ENCODE measurements around the gene RPL27A. TPM values are rescaled to one million over a fixed set of nuclear protein-coding genes. Genes with fewer than 3 reads are reported as not detected.

The RPL27A gene
- polyA plus RNA-seq, 1 of the 3 experiments (the other 2 are of a cell fraction) = 1,162 TPM

DNA sequence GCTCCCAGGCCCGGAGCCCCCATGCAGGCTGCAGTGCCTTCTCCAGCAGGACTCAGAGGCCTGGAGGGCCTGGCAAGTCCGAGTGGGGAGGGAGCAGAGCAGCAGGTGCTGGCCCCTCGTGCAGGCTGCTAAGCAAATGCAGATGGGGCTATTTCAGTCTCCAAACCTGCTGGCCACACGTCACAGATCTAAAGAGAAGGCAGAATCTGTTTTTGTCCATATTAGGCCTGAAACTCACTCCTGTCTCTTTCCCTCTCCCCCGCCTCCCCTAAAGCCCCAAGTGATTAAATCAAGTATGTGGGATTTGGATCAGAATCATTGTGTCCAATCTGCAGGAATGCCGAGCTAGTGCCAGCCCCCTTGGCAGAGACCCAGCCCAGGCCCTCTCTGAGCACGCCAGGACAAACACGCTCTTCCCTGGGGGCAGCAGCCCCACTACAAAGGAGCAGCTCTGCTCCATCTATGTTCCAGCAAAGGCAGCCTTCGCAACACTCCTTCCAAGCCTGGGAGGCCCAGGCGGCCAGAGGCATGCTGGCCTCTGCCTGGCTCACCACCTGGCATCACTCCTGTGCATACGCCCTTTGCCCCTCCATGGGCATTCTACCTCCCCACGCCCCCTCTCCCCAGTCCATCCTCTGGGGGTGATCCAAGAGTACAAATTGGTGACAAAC, 26.5 kb downstream of the RPL27A start:
- TF ChIP-seq ELF1 (IDR thresholded peaks at IDR 0.05) (no peak), EP300 (IDR thresholded peaks at IDR 0.05; ENCODE audit: borderline replicate concordance in 1 of 2, low read depth in 1 of 2, low read length in 1 of 2) (peak; percentile 37 to 41; a peak in 3 of 4 replicates), EZH2phosphoT487 (IDR thresholded peaks at IDR 0.05; ENCODE audit: borderline replicate concordance, low read depth) (no peak), FOSL2 (IDR thresholded peaks at IDR 0.05; ENCODE audit: borderline replicate concordance, low read depth) (no peak), SMC3 (IDR thresholded peaks at IDR 0.05; ENCODE audit: low read depth, low read length) (no peak), JUND (IDR thresholded peaks at IDR 0.05) (no peak), GATA2 (CRISPR knock-in tag; IDR thresholded peaks at IDR 0.05) (peak; percentile 51; the same call in 1 of the 2 replicates), POLR2AphosphoS5 (IDR thresholded peaks at IDR 0.05; ENCODE audit: low read depth, low read length) (peak; percentile 19; the same call in 1 of the 2 replicates), MXI1 (IDR thresholded peaks at IDR 0.05; ENCODE audit: low read depth, low read length) (peak; percentile 56; the same call in 1 of the 2 replicates), RCOR1 (IDR thresholded peaks at IDR 0.05; ENCODE audit: low read length) (peak; percentile 97), SIN3A (IDR thresholded peaks at IDR 0.05; ENCODE audit: borderline replicate concordance, low read depth, low read length) (no peak), RAD21 (IDR thresholded peaks at IDR 0.05; ENCODE audit: low read length) (peak; percentile 24), GABPA (IDR thresholded peaks at IDR 0.05; ENCODE audit: low read depth) (no peak), NRF1 (IDR thresholded peaks at IDR 0.05; ENCODE audit: low read depth, low read length) (no peak), CHD2 (IDR thresholded peaks at IDR 0.05; ENCODE audit: low read length, partially characterized antibody) (peak; percentile 59), FOXJ3 (CRISPR knock-in tag; IDR thresholded peaks at IDR 0.05) (no peak), NFIC (IDR thresholded peaks at IDR 0.05; ENCODE audit: borderline replicate concordance) (peak; percentile 84), TCF12 (IDR thresholded peaks at IDR 0.05) (peak; percentile 81), TAF1 (IDR thresholded peaks at IDR 0.05; ENCODE audit: borderline replicate concordance, low read depth, low read length) (peak; percentile 12; the same call in 1 of the 2 replicates)
- TF ChIP-seq, protein P1, sequence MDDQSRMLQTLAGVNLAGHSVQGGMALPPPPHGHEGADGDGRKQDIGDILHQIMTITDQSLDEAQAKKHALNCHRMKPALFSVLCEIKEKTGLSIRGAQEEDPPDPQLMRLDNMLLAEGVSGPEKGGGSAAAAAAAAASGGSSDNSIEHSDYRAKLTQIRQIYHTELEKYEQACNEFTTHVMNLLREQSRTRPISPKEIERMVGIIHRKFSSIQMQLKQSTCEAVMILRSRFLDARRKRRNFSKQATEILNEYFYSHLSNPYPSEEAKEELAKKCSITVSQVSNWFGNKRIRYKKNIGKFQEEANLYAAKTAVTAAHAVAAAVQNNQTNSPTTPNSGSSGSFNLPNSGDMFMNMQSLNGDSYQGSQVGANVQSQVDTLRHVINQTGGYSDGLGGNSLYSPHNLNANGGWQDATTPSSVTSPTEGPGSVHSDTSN (IDR thresholded peaks at IDR 0.05) = peak; percentile 27; the same call in 1 of the 2 replicates
- TF ChIP-seq, protein P2, sequence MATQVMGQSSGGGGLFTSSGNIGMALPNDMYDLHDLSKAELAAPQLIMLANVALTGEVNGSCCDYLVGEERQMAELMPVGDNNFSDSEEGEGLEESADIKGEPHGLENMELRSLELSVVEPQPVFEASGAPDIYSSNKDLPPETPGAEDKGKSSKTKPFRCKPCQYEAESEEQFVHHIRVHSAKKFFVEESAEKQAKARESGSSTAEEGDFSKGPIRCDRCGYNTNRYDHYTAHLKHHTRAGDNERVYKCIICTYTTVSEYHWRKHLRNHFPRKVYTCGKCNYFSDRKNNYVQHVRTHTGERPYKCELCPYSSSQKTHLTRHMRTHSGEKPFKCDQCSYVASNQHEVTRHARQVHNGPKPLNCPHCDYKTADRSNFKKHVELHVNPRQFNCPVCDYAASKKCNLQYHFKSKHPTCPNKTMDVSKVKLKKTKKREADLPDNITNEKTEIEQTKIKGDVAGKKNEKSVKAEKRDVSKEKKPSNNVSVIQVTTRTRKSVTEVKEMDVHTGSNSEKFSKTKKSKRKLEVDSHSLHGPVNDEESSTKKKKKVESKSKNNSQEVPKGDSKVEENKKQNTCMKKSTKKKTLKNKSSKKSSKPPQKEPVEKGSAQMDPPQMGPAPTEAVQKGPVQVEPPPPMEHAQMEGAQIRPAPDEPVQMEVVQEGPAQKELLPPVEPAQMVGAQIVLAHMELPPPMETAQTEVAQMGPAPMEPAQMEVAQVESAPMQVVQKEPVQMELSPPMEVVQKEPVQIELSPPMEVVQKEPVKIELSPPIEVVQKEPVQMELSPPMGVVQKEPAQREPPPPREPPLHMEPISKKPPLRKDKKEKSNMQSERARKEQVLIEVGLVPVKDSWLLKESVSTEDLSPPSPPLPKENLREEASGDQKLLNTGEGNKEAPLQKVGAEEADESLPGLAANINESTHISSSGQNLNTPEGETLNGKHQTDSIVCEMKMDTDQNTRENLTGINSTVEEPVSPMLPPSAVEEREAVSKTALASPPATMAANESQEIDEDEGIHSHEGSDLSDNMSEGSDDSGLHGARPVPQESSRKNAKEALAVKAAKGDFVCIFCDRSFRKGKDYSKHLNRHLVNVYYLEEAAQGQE (IDR thresholded peaks at IDR 0.05; ENCODE audit: low read depth, low read length) = no peak; the same call in 1 of the 2 replicates
- TF ChIP-seq, protein P3, sequence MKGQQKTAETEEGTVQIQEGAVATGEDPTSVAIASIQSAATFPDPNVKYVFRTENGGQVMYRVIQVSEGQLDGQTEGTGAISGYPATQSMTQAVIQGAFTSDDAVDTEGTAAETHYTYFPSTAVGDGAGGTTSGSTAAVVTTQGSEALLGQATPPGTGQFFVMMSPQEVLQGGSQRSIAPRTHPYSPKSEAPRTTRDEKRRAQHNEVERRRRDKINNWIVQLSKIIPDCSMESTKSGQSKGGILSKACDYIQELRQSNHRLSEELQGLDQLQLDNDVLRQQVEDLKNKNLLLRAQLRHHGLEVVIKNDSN (IDR thresholded peaks at IDR 0.05; ENCODE audit: borderline replicate concordance, low read depth) = no peak
- TF ChIP-seq, protein P4, sequence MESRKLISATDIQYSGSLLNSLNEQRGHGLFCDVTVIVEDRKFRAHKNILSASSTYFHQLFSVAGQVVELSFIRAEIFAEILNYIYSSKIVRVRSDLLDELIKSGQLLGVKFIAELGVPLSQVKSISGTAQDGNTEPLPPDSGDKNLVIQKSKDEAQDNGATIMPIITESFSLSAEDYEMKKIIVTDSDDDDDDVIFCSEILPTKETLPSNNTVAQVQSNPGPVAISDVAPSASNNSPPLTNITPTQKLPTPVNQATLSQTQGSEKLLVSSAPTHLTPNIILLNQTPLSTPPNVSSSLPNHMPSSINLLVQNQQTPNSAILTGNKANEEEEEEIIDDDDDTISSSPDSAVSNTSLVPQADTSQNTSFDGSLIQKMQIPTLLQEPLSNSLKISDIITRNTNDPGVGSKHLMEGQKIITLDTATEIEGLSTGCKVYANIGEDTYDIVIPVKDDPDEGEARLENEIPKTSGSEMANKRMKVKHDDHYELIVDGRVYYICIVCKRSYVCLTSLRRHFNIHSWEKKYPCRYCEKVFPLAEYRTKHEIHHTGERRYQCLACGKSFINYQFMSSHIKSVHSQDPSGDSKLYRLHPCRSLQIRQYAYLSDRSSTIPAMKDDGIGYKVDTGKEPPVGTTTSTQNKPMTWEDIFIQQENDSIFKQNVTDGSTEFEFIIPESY (IDR thresholded peaks at IDR 0.05; ENCODE audit: borderline replicate concordance, low read depth) = no peak
- Histone ChIP-seq H3K9me2 (no peaks in the 10 kb centered on the region), H3K79me2 (ENCODE audit: insufficient read depth) (no peaks in the 10 kb centered on the region; the same call in 1 of the 2 replicates), H3K36me3 (replicated peaks in 1 of 2; ENCODE audit: control insufficient read depth in 1 of 2, insufficient read depth in 2 of 2, low read length in 1 of 2) (peaks cover 33 to 37% of the 10 kb centered on the region in 2 experiments), H3K27ac (ENCODE audit: low read depth in 2 of 2, low read length in 1 of 2) (peak overlapping the region; percentile 67 to 90; a peak in 3 of 4 replicates), H3F3A (replicated peaks; ENCODE audit: insufficient read depth) (no peaks in the 10 kb centered on the region), H3K9me3 (no peaks in the 10 kb centered on the region), H3K4me3 (ENCODE audit: low read depth in 2 of 2, low read length in 1 of 2) (no peak overlapping the region), H4K20me1 (ENCODE audit: insufficient read depth) (no peaks in the 10 kb centered on the region), H3K4me2 (no peak overlapping the region), H2AFZ (ENCODE audit: low read depth) (no peak overlapping the region), H3K9ac (no peak overlapping the region), H3K4me1 (ENCODE audit: control insufficient read depth in 1 of 2, insufficient read depth in 2 of 2, low read depth in 1 of 2, low read length in 1 of 2) (peaks cover 6 to 28% of the 10 kb centered on the region in 2 experiments; a peak in 2 of 4 replicates), H3K27me3 (ENCODE audit: insufficient read depth) (no peaks in the 10 kb centered on the region)
- POLR2A ChIA-PET = interaction anchor here (0.5 to 2.2 kb wide), 7 partner anchors 15 to 407 kb away, joined by 3 to 10 read pairs (median 4); partner anchors contain the start of genes RPL27A and TRIM66
- CTCF ChIA-PET = interaction anchor here (1.0 to 1.8 kb wide), 7 partner anchors 9 to 429 kb away, joined by 3 to 4 read pairs (median 3); no protein-coding TSS in a partner anchor
- DNase-seq = peak; percentile 87
- 39% methylated on average over 10 of the region's 12 CpGs for WGBS (ENCODE audit: low lambda C conversion rate)
